Keratinocyte (primary cell): Measurements from ENCODE around the gene SKA2. TPM values are rescaled to one million over a fixed set of nuclear protein-coding genes. Genes with fewer than 3 reads are reported as not detected.

ENCODE experiments used
- DNase-seq: peaks from one replicate; pipeline ENCODE4 v3.0.0-alpha.2; 2011; ENCODE audit warnings: low read depth, missing footprints, low spot score
- FAIRE-seq: peaks from 2 replicates; lab custom pipeline; 2011; peaks lifted over from hg19 to GRCh38; lab: Jason Lieb, UNC
- H2AFZ ChIP-seq: 2 replicates; pipeline ENCODE4 v1.6.0; 2012; ENCODE audit warnings: low read length, control low read depth, inconsistent platforms; ENCODE audit not compliant: control insufficient read depth
- H3K27ac ChIP-seq: 2 replicates; pipeline ENCODE4 v1.5.1; 2011; ENCODE audit warnings: low read length; ENCODE audit not compliant: control insufficient read depth, insufficient read depth
- H3K27me3 ChIP-seq: 3 replicates; pipeline ENCODE4 v1.6.0; 2011; ENCODE audit warnings: low read length; ENCODE audit not compliant: control insufficient read depth, insufficient read depth; ENCODE audit errors: extremely low read depth
- H3K36me3 ChIP-seq, 2 experiments: 2 replicates in 1 of 2; 3 replicates in 1 of 2; pipeline ENCODE4 v1.5.1; 2011; ENCODE audit warnings: low read length in 2 of 2, mild to moderate bottlenecking in 1 of 2; ENCODE audit not compliant: control insufficient read depth in 2 of 2, insufficient read depth in 2 of 2; ENCODE audit errors: extremely low read depth in 1 of 2
- H3K4me1 ChIP-seq: 3 replicates; pipeline ENCODE4 v1.5.1; 2011; ENCODE audit warnings: low read length; ENCODE audit not compliant: control insufficient read depth, insufficient read depth; ENCODE audit errors: extremely low read depth
- H3K4me2 ChIP-seq: 3 replicates; pipeline ENCODE4 v1.6.0; 2011; ENCODE audit warnings: low read depth, low read length; ENCODE audit not compliant: control insufficient read depth, insufficient read depth; ENCODE audit errors: extremely low read depth
- H3K4me3 ChIP-seq, 3 experiments: fragments of 200-600 bp in 1 of 3; sonication (generic) in 1 of 3; 2 replicates in 2 of 3; 3 replicates in 1 of 3; pipeline ENCODE4 v1.5.1; 2011 to 2016; ENCODE audit warnings: low read length in 3 of 3, mild to moderate bottlenecking in 3 of 3, control low read depth in 2 of 3, inconsistent platforms in 1 of 3, low read depth in 1 of 3, mixed read lengths in 1 of 3, mixed run types in 1 of 3, moderate library complexity in 1 of 3; ENCODE audit not compliant: control insufficient read depth in 2 of 3, insufficient read depth in 2 of 3; ENCODE audit errors: extremely low read depth in 1 of 3
- H3K79me2 ChIP-seq: 2 replicates; pipeline ENCODE4 v1.6.0; 2012; ENCODE audit warnings: low read length; ENCODE audit not compliant: control insufficient read depth, insufficient read depth
- H3K9ac ChIP-seq: 3 replicates; pipeline ENCODE4 v1.6.0; 2011; ENCODE audit warnings: low read length; ENCODE audit not compliant: control insufficient read depth, insufficient read depth; ENCODE audit errors: extremely low read depth
- H3K9me1 ChIP-seq: 3 replicates; pipeline ENCODE4 v1.6.0; 2011; ENCODE audit warnings: low read length; ENCODE audit not compliant: control insufficient read depth, insufficient read depth; ENCODE audit errors: extremely low read depth
- H3K9me3 ChIP-seq: 2 replicates; pipeline ENCODE4 v1.5.1; 2012; ENCODE audit warnings: low read depth, low read length; ENCODE audit not compliant: control insufficient read depth
- H4K20me1 ChIP-seq: 3 replicates; pipeline ENCODE4 v1.6.0; 2011; ENCODE audit warnings: low read length; ENCODE audit not compliant: control insufficient read depth, insufficient read depth; ENCODE audit errors: extremely low read depth
- CTCF ChIP-seq, 3 experiments: IDR thresholded peaks in 1 of 3; conservative IDR thresholded peaks in 1 of 3; optimal IDR thresholded peaks in 1 of 3; 2 replicates in 2 of 3; 3 replicates in 1 of 3; pipeline versions ENCODE3 to v1.5.1; 2011; ENCODE audit warnings: low read length in 3 of 3, mild to moderate bottlenecking in 3 of 3, moderate library complexity in 2 of 3, control low read depth in 1 of 3, inconsistent platforms in 1 of 3; ENCODE audit not compliant: insufficient read depth in 2 of 3; ENCODE audit errors: extremely low read depth in 1 of 3
- EZH2 ChIP-seq: IDR thresholded peaks from one replicate; pipeline ENCODE4 v1.6.1; 2012; ENCODE audit warnings: inconsistent platforms, mild to moderate bottlenecking, low read length, moderate library complexity
- dilution Hi-C: fragments of 300-500 bp; cut with MboI; formaldehyde crosslinking; loops from one replicate; pipeline ENCODE4 v1.7.0; 2020; ENCODE audit warnings: low sequenced_read_pairs; ENCODE audit not compliant: extremely low pct_ligation_motif_present
- polyA plus RNA-seq, 5 experiments: library from polyadenylated mRNA; depleted of rRNA in 3 of 5; stranded (reverse) in 3 of 5; stranded (forward) in 1 of 5; unstranded in 1 of 5; fragments of >200 nt; gene quantifications; 1 replicate in 1 of 5; 2 replicates in 3 of 5; 3 replicates in 1 of 5; pipeline versions ENCODE4 v1.2.1 to v1.2.3, GENCODE V29; 2011 to 2012; ENCODE audit warnings: missing spikeins in 2 of 5, low read depth in 1 of 5, low replicate concordance in 1 of 5

SKA2 gene
- polyA plus RNA-seq, 1 donor (not counting 4 experiments of a cell fraction or from before 2014, with no cell fraction given) = 52.8 TPM

GRCh38 chr17:59185997-59186396 is 31.0 kb upstream of the SKA2 start:
- no peak overlapping the region for H3K9ac ChIP-seq
- no peaks in the 10 kb centered on the region for H3K9me1 ChIP-seq
- no peaks in the 10 kb centered on the region for H3K27me3 ChIP-seq
- no peaks in the 10 kb centered on the region for H4K20me1 ChIP-seq
- H2AFZ ChIP-seq = no peak overlapping the region
- no peaks in the 10 kb centered on the region for H3K9me3 ChIP-seq
- H3K4me3 ChIP-seq = no peak overlapping the region
- dilution Hi-C loops = no loop called here
- no peaks in the 10 kb centered on the region for H3K4me1 ChIP-seq
- DNase-seq (no peak), FAIRE-seq (no peak)
- no peaks in the 10 kb centered on the region for H3K79me2 ChIP-seq
- H3K27ac ChIP-seq = no peak overlapping the region
- TF ChIP-seq CTCF (optimal IDR thresholded peaks at IDR 0.05 in 1 of 3, IDR thresholded peaks at IDR 0.05 in 1 of 3, conservative IDR thresholded peaks at IDR 0.05 in 1 of 3; ENCODE audit: extremely low read depth in 1 of 3, insufficient read depth in 2 of 3, low read length in 3 of 3) (no peak), EZH2 (no peak)
- H3K36me3 ChIP-seq = peaks cover 0 to 11% of the 10 kb centered on the region in 2 experiments
- H3K4me2 ChIP-seq = no peak overlapping the region

GRCh38 chr17:59181481-59181880 is 26.5 kb upstream of the SKA2 start:
- no peaks in the 10 kb centered on the region for H3K4me1 ChIP-seq
- H3K4me2 ChIP-seq = no peak overlapping the region
- no peak overlapping the region for H3K27ac ChIP-seq
- no peaks in the 10 kb centered on the region for H3K9me3 ChIP-seq
- no peak for DNase-seq
- no peak overlapping the region for H2AFZ ChIP-seq
- peaks cover 6% of the 10 kb centered on the region for H3K79me2 ChIP-seq
- H3K27me3 ChIP-seq = no peaks in the 10 kb centered on the region
- H3K4me3 ChIP-seq = no peak overlapping the region
- no peaks in the 10 kb centered on the region for H3K9me1 ChIP-seq
- H4K20me1 ChIP-seq = no peaks in the 10 kb centered on the region
- peaks cover 0 to 15% of the 10 kb centered on the region in 2 experiments for H3K36me3 ChIP-seq
- no peak for FAIRE-seq
- dilution Hi-C loops = no loop called here
- H3K9ac ChIP-seq = no peak overlapping the region
- TF ChIP-seq EZH2 (no peak), CTCF (optimal IDR thresholded peaks at IDR 0.05 in 1 of 3, IDR thresholded peaks at IDR 0.05 in 1 of 3, conservative IDR thresholded peaks at IDR 0.05 in 1 of 3; ENCODE audit: extremely low read depth in 1 of 3, insufficient read depth in 2 of 3, low read length in 3 of 3) (no peak)
